ENCODE measurements around the gene ABCG1.

The ABCG1 gene

DNA sequence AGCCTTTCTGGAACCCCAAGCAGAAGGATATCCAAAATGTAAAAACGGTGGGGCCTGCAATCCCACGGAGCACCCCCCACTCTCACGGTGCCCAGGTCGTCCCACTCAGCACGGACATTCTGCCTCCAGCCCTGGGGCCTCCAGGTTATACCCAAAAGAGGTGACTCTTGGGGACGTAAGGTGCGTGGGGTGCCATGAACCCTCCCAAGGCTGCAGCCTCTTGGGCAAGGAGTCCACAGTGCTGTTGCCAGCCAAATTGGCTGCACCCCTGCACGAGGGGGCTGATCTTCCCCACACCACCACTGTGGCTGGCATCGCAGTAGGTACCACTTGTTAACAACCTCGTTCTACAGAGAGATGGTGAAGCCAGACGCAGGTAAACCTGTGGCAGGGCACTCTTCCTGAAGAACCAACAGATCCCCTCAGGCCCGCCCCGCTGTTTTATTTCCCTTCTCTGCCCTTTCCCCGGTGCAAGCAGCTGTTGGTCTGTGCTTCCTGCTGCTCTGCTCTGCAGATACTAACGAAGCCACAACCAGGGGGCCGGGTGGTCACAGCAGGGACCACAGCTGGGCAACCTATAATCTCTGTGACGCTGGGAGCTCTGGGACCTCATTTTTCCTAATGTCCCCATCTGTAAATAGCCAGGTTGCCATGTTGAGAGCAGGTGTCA is 87.6 kb downstream of the ABCG1 start:
- POLR2A ChIA-PET: no interaction called here
- no peak for TF ChIP-seq LEF1 (IDR thresholded peaks at IDR 0.05; ENCODE audit: borderline replicate concordance)
- TF ChIP-seq SP1 (IDR thresholded peaks at IDR 0.05): no peak
- no peak for TF ChIP-seq NFRKB (IDR thresholded peaks at IDR 0.05)
- no peak for TF ChIP-seq L3MBTL2 (conservative IDR thresholded peaks at IDR 0.05)
- no peak for TF ChIP-seq ARNT (IDR thresholded peaks at IDR 0.05)
- TF ChIP-seq SUZ12 (IDR thresholded peaks at IDR 0.05): no peak
- TF ChIP-seq HDGF (IDR thresholded peaks at IDR 0.05; ENCODE audit: borderline replicate concordance): no peak
- no peak for TF ChIP-seq ELF4 (IDR thresholded peaks at IDR 0.05)
- CTCF ChIA-PET: no interaction called here
- DNase-seq (ENCODE audit: extremely low spot score): no peak

DNA sequence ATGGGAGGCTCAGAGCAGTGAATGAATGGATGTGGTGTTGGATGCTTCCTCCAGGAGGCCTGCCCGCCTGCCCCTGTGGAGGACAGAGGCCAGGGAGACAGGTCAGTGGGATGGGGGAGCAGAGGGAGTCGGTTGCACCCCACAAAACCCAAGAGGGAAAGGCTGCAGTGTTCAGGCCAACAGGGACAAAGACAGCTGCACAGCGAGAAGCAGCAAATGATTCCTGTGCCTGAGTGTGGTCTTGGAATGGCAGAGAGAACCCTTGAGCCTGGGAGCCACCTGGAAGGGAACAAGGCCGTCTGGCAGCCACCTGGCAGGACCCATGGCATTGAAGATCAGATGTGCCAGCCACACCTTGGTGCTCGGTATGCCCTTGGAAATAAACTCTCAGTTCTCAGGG is 88.2 kb downstream of the ABCG1 start:
- ChIA-PET POLR2A (no interaction called here), CTCF (no interaction called here)
- TF ChIP-seq ELF4 (IDR thresholded peaks at IDR 0.05) (no peak), TARDBP (IDR thresholded peaks at IDR 0.05) (no peak), L3MBTL2 (conservative IDR thresholded peaks at IDR 0.05) (no peak), BHLHE40 (IDR thresholded peaks at IDR 0.05; ENCODE audit: borderline replicate concordance) (no peak), FOXK2 (IDR thresholded peaks at IDR 0.05) (no peak), FOXA1 (IDR thresholded peaks at IDR 0.05) (no peak), CTBP1 (IDR thresholded peaks at IDR 0.05; ENCODE audit: borderline replicate concordance) (no peak), NFRKB (IDR thresholded peaks at IDR 0.05) (no peak), PKNOX1 (IDR thresholded peaks at IDR 0.05) (no peak), ZNF384 (IDR thresholded peaks at IDR 0.05) (no peak), SUZ12 (IDR thresholded peaks at IDR 0.05) (no peak), HDGF (IDR thresholded peaks at IDR 0.05; ENCODE audit: borderline replicate concordance) (no peak), SP1 (IDR thresholded peaks at IDR 0.05) (no peak), ARNT (IDR thresholded peaks at IDR 0.05) (no peak)
- DNase-seq (ENCODE audit: extremely low spot score): no peak

- TF ChIP-seq CTBP1 (IDR thresholded peaks at IDR 0.05; ENCODE audit: borderline replicate concordance): no peak
- no peak for TF ChIP-seq SUZ12 (IDR thresholded peaks at IDR 0.05)
- no peak for TF ChIP-seq FOXM1 (IDR thresholded peaks at IDR 0.05; ENCODE audit: borderline replicate concordance)
- DNase-seq (ENCODE audit: extremely low spot score): no peak
- CTCF ChIA-PET: interaction anchor here (0.5 kb wide), 1 partner anchor 71 kb away, joined by 3 read pairs; no protein-coding TSS in a partner anchor
- POLR2A ChIA-PET: no interaction called here
Observed at GRCh38 chr21:42308161-42308913, 89.4 kb downstream of the ABCG1 start.

DNA sequence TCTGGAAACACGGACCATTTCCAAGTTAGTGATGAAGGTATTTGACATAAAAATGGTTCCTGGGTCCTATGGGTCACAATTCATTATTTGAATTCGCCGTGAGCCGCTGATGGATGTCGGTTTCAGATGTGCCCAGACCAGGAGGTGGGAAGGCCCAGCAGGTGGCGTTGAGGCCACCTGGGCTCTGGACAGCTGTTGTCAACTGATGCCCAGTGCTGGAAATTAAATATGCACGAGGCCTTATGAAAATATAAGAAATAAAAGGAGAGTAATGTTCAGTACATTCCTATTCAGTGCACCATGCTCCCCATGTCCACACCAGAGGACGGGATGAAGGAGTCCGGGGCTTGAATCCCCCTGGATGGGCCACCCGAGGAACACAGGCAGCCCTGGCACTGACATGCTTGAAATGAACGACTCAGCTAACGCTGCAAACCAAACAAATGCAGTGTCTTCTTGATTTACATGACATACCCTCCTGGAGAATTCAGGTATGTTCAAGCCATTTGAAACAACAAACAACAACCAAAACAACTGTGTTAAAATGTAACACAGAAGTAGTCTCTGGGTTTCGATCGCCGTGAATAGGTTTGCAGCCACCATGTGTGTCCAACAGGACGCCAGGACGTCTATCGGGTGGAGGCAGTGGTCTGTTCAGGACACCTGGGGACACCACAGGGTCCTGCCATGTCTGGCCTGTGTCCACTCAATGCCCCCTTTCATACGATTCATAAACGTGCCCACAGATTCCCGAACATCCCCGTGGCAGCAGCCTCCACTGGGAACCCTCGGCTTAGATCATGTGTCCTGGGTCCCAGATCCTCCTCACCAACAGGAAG is 90.2 kb downstream of the ABCG1 start:
- CTCF ChIA-PET: interaction anchor here (0.5 to 1.5 kb wide), 9 partner anchors 8 to 493 kb away, joined by 3 to 4 read pairs (median 3); no protein-coding TSS in a partner anchor
- POLR2A ChIA-PET: no interaction called here
- DNase-seq (ENCODE audit: extremely low spot score): no peak
- TF ChIP-seq TARDBP (IDR thresholded peaks at IDR 0.05) (no peak), FOXM1 (IDR thresholded peaks at IDR 0.05; ENCODE audit: borderline replicate concordance) (no peak), FOXA1 (IDR thresholded peaks at IDR 0.05) (no peak), ARNT (IDR thresholded peaks at IDR 0.05) (no peak), NFRKB (IDR thresholded peaks at IDR 0.05) (no peak), HDGF (IDR thresholded peaks at IDR 0.05; ENCODE audit: borderline replicate concordance) (no peak), L3MBTL2 (conservative IDR thresholded peaks at IDR 0.05) (no peak)

DNA sequence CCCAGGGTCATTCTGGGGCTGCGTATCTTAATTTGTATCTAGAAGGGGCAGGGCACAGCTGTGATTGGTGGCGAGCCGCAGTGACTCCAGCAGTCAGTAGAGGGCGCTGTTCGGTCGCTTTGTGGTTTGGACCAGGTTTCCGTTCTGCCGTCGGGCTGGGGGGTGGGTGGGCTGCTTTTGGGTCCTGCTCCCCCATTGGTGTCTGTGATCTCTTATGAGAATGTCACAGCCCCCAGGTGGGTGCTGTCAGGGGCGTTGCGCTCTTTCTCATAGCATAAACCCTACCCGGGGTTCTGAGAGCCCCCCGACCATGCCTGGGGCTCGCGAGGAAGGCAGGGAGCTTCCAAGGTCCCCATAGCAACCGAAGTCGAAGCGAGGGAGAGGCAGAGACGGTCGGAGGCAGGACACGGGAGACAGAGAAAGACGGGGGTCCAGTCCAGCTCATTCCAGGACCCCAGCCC is 90.8 kb downstream of the ABCG1 start:
- ChIA-PET CTCF (interaction anchor here (0.5 to 1.5 kb wide), 12 partner anchors 9 to 494 kb away, joined by 3 to 4 read pairs (median 3); no protein-coding TSS in a partner anchor), POLR2A (no interaction called here)
- TF ChIP-seq FOXK2 (IDR thresholded peaks at IDR 0.05) (no peak), SUZ12 (IDR thresholded peaks at IDR 0.05) (no peak), BHLHE40 (IDR thresholded peaks at IDR 0.05; ENCODE audit: borderline replicate concordance) (no peak)
- peak; percentile 87 for DNase-seq (ENCODE audit: extremely low spot score)

- ChIA-PET POLR2A (no interaction called here), CTCF (interaction anchor here (0.6 to 1.5 kb wide), 8 partner anchors 9 to 226 kb away, joined by 3 to 4 read pairs (median 4); no protein-coding TSS in a partner anchor)
- TF ChIP-seq CTBP1 (IDR thresholded peaks at IDR 0.05; ENCODE audit: borderline replicate concordance): no peak
- no peak for TF ChIP-seq PKNOX1 (IDR thresholded peaks at IDR 0.05)
- no peak for TF ChIP-seq SP1 (IDR thresholded peaks at IDR 0.05)
- TF ChIP-seq FOXK2 (IDR thresholded peaks at IDR 0.05): no peak
- TF ChIP-seq FOXA1 (IDR thresholded peaks at IDR 0.05): no peak
- TF ChIP-seq SUZ12 (IDR thresholded peaks at IDR 0.05): no peak
- no peak for TF ChIP-seq ELF4 (IDR thresholded peaks at IDR 0.05)
- no peak for TF ChIP-seq LEF1 (IDR thresholded peaks at IDR 0.05; ENCODE audit: borderline replicate concordance)
- no peak for TF ChIP-seq HDGF (IDR thresholded peaks at IDR 0.05; ENCODE audit: borderline replicate concordance)
- TF ChIP-seq NFRKB (IDR thresholded peaks at IDR 0.05): no peak
- no peak for TF ChIP-seq ZNF384 (IDR thresholded peaks at IDR 0.05)
- TF ChIP-seq L3MBTL2 (conservative IDR thresholded peaks at IDR 0.05): no peak
- no peak for TF ChIP-seq ARNT (IDR thresholded peaks at IDR 0.05)
- TF ChIP-seq FOXM1 (IDR thresholded peaks at IDR 0.05; ENCODE audit: borderline replicate concordance): no peak
- TF ChIP-seq BHLHE40 (IDR thresholded peaks at IDR 0.05; ENCODE audit: borderline replicate concordance): no peak
- TF ChIP-seq TARDBP (IDR thresholded peaks at IDR 0.05): no peak
- DNase-seq (ENCODE audit: extremely low spot score): no peak
Observed at GRCh38 chr21:42310411-42311001, 91.6 kb downstream of the ABCG1 start.

Measured in HEK293T (cell line).